ENCODE data around the gene NPAS3.

The NPAS3 gene

GRCh38 chr14:33736979-33737378 lies 798.3 kb downstream of the NPAS3 start:
- no peak overlapping the region for H3K27ac ChIP-seq
- TF ChIP-seq ZFX (IDR thresholded peaks at IDR 0.05; ENCODE audit: borderline replicate concordance) = no peak
- no peak for TF ChIP-seq CTCF (IDR thresholded peaks at IDR 0.05)

- TF ChIP-seq CTCF (IDR thresholded peaks at IDR 0.05) (no peak), ZFX (IDR thresholded peaks at IDR 0.05; ENCODE audit: borderline replicate concordance) (no peak)
- no peak overlapping the region for H3K27ac ChIP-seq
Measured at GRCh38 chr14:33737446-33737845, 798.8 kb downstream of the NPAS3 start.

- H3K27ac ChIP-seq = no peak overlapping the region
- TF ChIP-seq CTCF (IDR thresholded peaks at IDR 0.05) = no peak
- TF ChIP-seq ZFX (IDR thresholded peaks at IDR 0.05; ENCODE audit: borderline replicate concordance) = no peak
Measured at GRCh38 chr14:33738029-33738428, 799.4 kb downstream of the NPAS3 start.

- TF ChIP-seq ZFX (IDR thresholded peaks at IDR 0.05; ENCODE audit: borderline replicate concordance) = no peak
Measured at GRCh38 chr14:33738491-33738890, 799.8 kb downstream of the NPAS3 start.

GRCh38 chr14:33740531-33740930 lies 801.9 kb downstream of the NPAS3 start:
- H3K27ac ChIP-seq = no peak overlapping the region
- TF ChIP-seq CTCF (IDR thresholded peaks at IDR 0.05) = no peak
- TF ChIP-seq ZFX (IDR thresholded peaks at IDR 0.05; ENCODE audit: borderline replicate concordance) = no peak

More at GRCh38 chr14:33738491-33738890, 799.8 kb downstream of the NPAS3 start:
- no peak overlapping the region for H3K27ac ChIP-seq

GRCh38 chr14:33742166-33742565 lies 803.5 kb downstream of the NPAS3 start:
- TF ChIP-seq CTCF (IDR thresholded peaks at IDR 0.05) (no peak), ZFX (IDR thresholded peaks at IDR 0.05; ENCODE audit: borderline replicate concordance) (no peak)

GRCh38 chr14:33745163-33745562 lies 806.5 kb downstream of the NPAS3 start:
- no peak overlapping the region for H3K27ac ChIP-seq
- no peak for TF ChIP-seq ZFX (IDR thresholded peaks at IDR 0.05; ENCODE audit: borderline replicate concordance)
- TF ChIP-seq CTCF (IDR thresholded peaks at IDR 0.05) = no peak

More at GRCh38 chr14:33742166-33742565, 803.5 kb downstream of the NPAS3 start:
- H3K27ac ChIP-seq = no peak overlapping the region

GRCh38 chr14:33747749-33748148 lies 809.1 kb downstream of the NPAS3 start:
- TF ChIP-seq ZFX (IDR thresholded peaks at IDR 0.05; ENCODE audit: borderline replicate concordance) = no peak
- TF ChIP-seq CTCF (IDR thresholded peaks at IDR 0.05) = no peak
- H3K27ac ChIP-seq = no peak overlapping the region

Data from 22Rv1 (cell line).